Measurements from ENCODE around the gene SLC27A2. TPM values are rescaled to one million over a fixed set of nuclear protein-coding genes. Genes with fewer than 3 reads are reported as not detected.
"Not testable (repeated sequence)": the region's sequence is repeated elsewhere in the genome, so short reads cannot be mapped to it uniquely, and the experiment has no call there.

The SLC27A2 gene
- total RNA-seq, 1 donor from 2014 or later = 75.4 TPM

- Mint-ChIP-seq H3K36me3 (ENCODE audit: low read depth) (peaks cover 70% of the 10 kb centered on the region), H3K4me3 (no peak overlapping the region), H3K27me3 (no peaks in the 10 kb centered on the region), H3K27ac (peak overlapping the region; percentile 2), H3K9me3 (peaks cover 9% of the 10 kb centered on the region), H3K4me1 (peaks cover 56% of the 10 kb centered on the region)
- intact Hi-C loops (cut with micrococcal nuclease) = loop anchor here (10.0 kb wide), 2 partner anchors 237 to 297 kb away; partner anchors contain the start of gene USP8
- DNase-seq = no peak
Observed at GRCh38 chr15:50187997-50188396, 6.0 kb downstream of the SLC27A2 start.

GRCh38 chr15:50188793-50189192 lies 6.8 kb downstream of the SLC27A2 start:
- intact Hi-C loops (cut with micrococcal nuclease) = loop anchor here (10.0 kb wide), 2 partner anchors 236 to 296 kb away; partner anchors contain the start of gene USP8
- H3K4me3 Mint-ChIP-seq, H3K27me3 Mint-ChIP-seq, H3K27ac Mint-ChIP-seq, DNase-seq, H3K9me3 Mint-ChIP-seq: not testable (repeated sequence)
- H3K36me3 Mint-ChIP-seq (ENCODE audit: low read depth) = peaks cover 72% of the 10 kb centered on the region
- H3K4me1 Mint-ChIP-seq = peaks cover 54% of the 10 kb centered on the region

- intact Hi-C loops (cut with micrococcal nuclease) = loop anchor here (10.0 kb wide), 2 partner anchors 235 to 295 kb away; partner anchors contain the start of gene USP8
- no peak for DNase-seq
- Mint-ChIP-seq H3K36me3 (ENCODE audit: low read depth) (peaks cover 77% of the 10 kb centered on the region), H3K4me1 (peaks cover 57% of the 10 kb centered on the region), H3K27ac (no peak overlapping the region), H3K27me3 (no peaks in the 10 kb centered on the region), H3K4me3 (no peak overlapping the region), H3K9me3 (peaks cover 9% of the 10 kb centered on the region)
Observed at GRCh38 chr15:50189633-50190032, 7.6 kb downstream of the SLC27A2 start.

GRCh38 chr15:50190166-50190570 lies 8.2 kb downstream of the SLC27A2 start:
- no peak overlapping the region for H3K4me3 Mint-ChIP-seq

GRCh38 chr15:50190723-50191122 lies 8.7 kb downstream of the SLC27A2 start:
- no peak overlapping the region for H3K4me3 Mint-ChIP-seq
- peaks cover 9% of the 10 kb centered on the region for H3K9me3 Mint-ChIP-seq
- H3K36me3 Mint-ChIP-seq (ENCODE audit: low read depth) = peaks cover 72% of the 10 kb centered on the region
- H3K4me1 Mint-ChIP-seq = peaks cover 49% of the 10 kb centered on the region
- H3K27me3 Mint-ChIP-seq = no peaks in the 10 kb centered on the region
- DNase-seq = no peak
- intact Hi-C loops (cut with micrococcal nuclease) = no loop called here
- H3K27ac Mint-ChIP-seq = peak overlapping the region; percentile 14

More at GRCh38 chr15:50190166-50190570, 8.2 kb downstream of the SLC27A2 start:
- intact Hi-C loops (cut with micrococcal nuclease) = no loop called here
- Mint-ChIP-seq H3K9me3 (peaks cover 9% of the 10 kb centered on the region), H3K4me1 (peaks cover 51% of the 10 kb centered on the region), H3K36me3 (ENCODE audit: low read depth) (peaks cover 75% of the 10 kb centered on the region), H3K27me3 (no peaks in the 10 kb centered on the region), H3K27ac (no peak overlapping the region)
- DNase-seq = no peak

GRCh38 chr15:50192164-50192563 lies 10.2 kb downstream of the SLC27A2 start:
- Mint-ChIP-seq H3K27me3 (no peaks in the 10 kb centered on the region), H3K27ac (peak overlapping the region; percentile 4), H3K9me3 (peaks cover 6% of the 10 kb centered on the region), H3K4me1 (peaks cover 42% of the 10 kb centered on the region), H3K4me3 (no peak overlapping the region), H3K36me3 (ENCODE audit: low read depth) (peaks cover 64% of the 10 kb centered on the region)
- DNase-seq = no peak
- intact Hi-C loops (cut with micrococcal nuclease) = no loop called here

- peaks cover 63% of the 10 kb centered on the region for H3K36me3 Mint-ChIP-seq (ENCODE audit: low read depth)
- no peaks in the 10 kb centered on the region for H3K9me3 Mint-ChIP-seq
- H3K4me1 Mint-ChIP-seq = peaks cover 33% of the 10 kb centered on the region
- H3K27ac Mint-ChIP-seq = peak overlapping the region; percentile 21
- intact Hi-C loops (cut with micrococcal nuclease) = no loop called here
- no peak for DNase-seq
- no peak overlapping the region for H3K4me3 Mint-ChIP-seq
- H3K27me3 Mint-ChIP-seq = no peaks in the 10 kb centered on the region
Observed at GRCh38 chr15:50192926-50193620, 11.1 kb downstream of the SLC27A2 start.

- H3K27me3 Mint-ChIP-seq = no peaks in the 10 kb centered on the region
- intact Hi-C loops (cut with micrococcal nuclease) = no loop called here
- no peak overlapping the region for H3K27ac Mint-ChIP-seq
- DNase-seq = no peak
- H3K9me3 Mint-ChIP-seq = no peaks in the 10 kb centered on the region
- H3K36me3 Mint-ChIP-seq (ENCODE audit: low read depth) = peaks cover 68% of the 10 kb centered on the region
- H3K4me3 Mint-ChIP-seq = no peak overlapping the region
- H3K4me1 Mint-ChIP-seq = no peaks in the 10 kb centered on the region
Observed at GRCh38 chr15:50202003-50202402, 20.0 kb downstream of the SLC27A2 start.

- DNase-seq = no peak
- intact Hi-C loops (cut with micrococcal nuclease) = no loop called here
- H3K9me3 Mint-ChIP-seq = peaks cover 4% of the 10 kb centered on the region
- H3K36me3 Mint-ChIP-seq (ENCODE audit: low read depth) = peaks cover 81% of the 10 kb centered on the region
- H3K4me3 Mint-ChIP-seq = no peak overlapping the region
- H3K27ac Mint-ChIP-seq = no peak overlapping the region
- H3K4me1 Mint-ChIP-seq = peaks cover 3% of the 10 kb centered on the region
- no peaks in the 10 kb centered on the region for H3K27me3 Mint-ChIP-seq
Observed at GRCh38 chr15:50206020-50206419, 24.0 kb downstream of the SLC27A2 start.

GRCh38 chr15:50209809-50210208 lies 27.8 kb downstream of the SLC27A2 start:
- no peak for DNase-seq
- Mint-ChIP-seq H3K4me3 (no peak overlapping the region), H3K27ac (no peak overlapping the region), H3K4me1 (peaks cover 10% of the 10 kb centered on the region), H3K27me3 (no peaks in the 10 kb centered on the region), H3K36me3 (ENCODE audit: low read depth) (peaks cover 96% of the 10 kb centered on the region), H3K9me3 (peaks cover 27% of the 10 kb centered on the region)
- intact Hi-C loops (cut with micrococcal nuclease) = no loop called here

- no peaks in the 10 kb centered on the region for H3K27me3 Mint-ChIP-seq
- H3K36me3 Mint-ChIP-seq (ENCODE audit: low read depth) = peaks cover 92% of the 10 kb centered on the region
- peaks cover 10% of the 10 kb centered on the region for H3K4me1 Mint-ChIP-seq
- H3K4me3 Mint-ChIP-seq = no peak overlapping the region
- no peak for DNase-seq
- intact Hi-C loops (cut with micrococcal nuclease) = no loop called here
- H3K9me3 Mint-ChIP-seq = peaks cover 32% of the 10 kb centered on the region
- no peak overlapping the region for H3K27ac Mint-ChIP-seq
Observed at GRCh38 chr15:50210462-50211157, 28.6 kb downstream of the SLC27A2 start.

- H3K27me3 Mint-ChIP-seq = no peaks in the 10 kb centered on the region
- H3K4me3 Mint-ChIP-seq = no peak overlapping the region
- peaks cover 66% of the 10 kb centered on the region for H3K36me3 Mint-ChIP-seq (ENCODE audit: low read depth)
- peaks cover 11% of the 10 kb centered on the region for H3K9me3 Mint-ChIP-seq
- intact Hi-C loops (cut with micrococcal nuclease) = no loop called here
- H3K4me1 Mint-ChIP-seq = peaks cover 30% of the 10 kb centered on the region
- peak overlapping the region; percentile 53 for H3K27ac Mint-ChIP-seq
- DNase-seq = no peak
Observed at GRCh38 chr15:50218291-50218690, 36.3 kb downstream of the SLC27A2 start.

GRCh38 chr15:50218691-50219090 lies 36.7 kb downstream of the SLC27A2 start:
- intact Hi-C loops (cut with micrococcal nuclease) = no loop called here
- DNase-seq = no peak
- Mint-ChIP-seq H3K36me3 (ENCODE audit: low read depth) (peaks cover 68% of the 10 kb centered on the region), H3K4me3 (no peak overlapping the region), H3K9me3 (peaks cover 9% of the 10 kb centered on the region), H3K4me1 (peaks cover 29% of the 10 kb centered on the region), H3K27me3 (no peaks in the 10 kb centered on the region), H3K27ac (no peak overlapping the region)

- H3K4me3 Mint-ChIP-seq = no peak overlapping the region
- H3K27me3 Mint-ChIP-seq = no peaks in the 10 kb centered on the region
- peaks cover 61% of the 10 kb centered on the region for H3K36me3 Mint-ChIP-seq (ENCODE audit: low read depth)
- peaks cover 26% of the 10 kb centered on the region for H3K4me1 Mint-ChIP-seq
- peak overlapping the region; percentile 70 for H3K27ac Mint-ChIP-seq
- DNase-seq = no peak
- H3K9me3 Mint-ChIP-seq = peaks cover 5% of the 10 kb centered on the region
- intact Hi-C loops (cut with micrococcal nuclease) = no loop called here
Observed at GRCh38 chr15:50219820-50220219, 37.8 kb downstream of the SLC27A2 start.

Data from activated CD4-positive, alpha-beta T cell treated with anti-CD3 and anti-CD28 coated beads, Interleukin-2, amount 10 ng/mL, durations not matched to agents 24 days and 14 days (primary cell).